OCI-LY7 (cell line): Measurements from ENCODE around the gene COX4I1. TPM values are rescaled to one million over a fixed set of nuclear protein-coding genes. Genes with fewer than 3 reads are reported as not detected.

Source experiments
- BruUV-seq: library from RNA; stranded (reverse); fragments of 400-500 nt; replicated peaks from 2 replicates; lab custom pipeline; 2021; lab: Mats Ljungman, UMichigan
- CTCF ChIA-PET: fragments of 300-600 bp; sonication (Branson Sonifier 250); formaldehyde crosslinking; loops from one replicate; lab custom pipeline; 2022; ENCODE audit warnings: antibody characterized with exemption; ENCODE audit not compliant: unreplicated experiment; lab: Charles Lee
- POLR2A ChIA-PET: fragments of 300-600 bp; sonication (Branson Sonifier 250); formaldehyde crosslinking; loops from one replicate; lab custom pipeline; 2022; ENCODE audit warnings: antibody characterized with exemption; lab: Charles Lee
- DNase-seq: peaks from one replicate; pipeline ENCODE4 v3.0.0-alpha.2; 2015; ENCODE audit warnings: low spot score
- H2AFZ ChIP-seq: fragments of 200-600 bp; sonication (generic), shearing (Covaris generic); 2 replicates; pipeline ENCODE4 v1.6.1; 2014; ENCODE audit warnings: mild to moderate bottlenecking, antibody characterized with exemption, low read length, moderate library complexity
- H3K27ac ChIP-seq: fragments of 200-600 bp; sonication (generic); 2 replicates; pipeline ENCODE4 v1.5.1; 2014; ENCODE audit warnings: mixed run types, low read depth, mild to moderate bottlenecking, moderate library complexity, low read length, inconsistent platforms; ENCODE audit not compliant: poor library complexity, severe bottlenecking
- H3K36me3 ChIP-seq: fragments of 200-600 bp; sonication (generic); 2 replicates; pipeline ENCODE4 v1.6.1; 2014; ENCODE audit warnings: mild to moderate bottlenecking, antibody characterized with exemption, low read length, moderate library complexity, mixed read lengths; ENCODE audit not compliant: insufficient read depth
- H3K4me1 ChIP-seq: fragments of 200-600 bp; sonication (generic); 2 replicates; pipeline ENCODE4 v1.5.1; 2014; ENCODE audit warnings: mild to moderate bottlenecking, low read length; ENCODE audit not compliant: insufficient read depth, poor library complexity, severe bottlenecking
- H3K4me2 ChIP-seq: fragments of 200-600 bp; sonication (generic); 2 replicates; pipeline ENCODE4 v1.6.1; 2014; ENCODE audit warnings: mild to moderate bottlenecking, low read length
- H3K4me3 ChIP-seq: fragments of 200-600 bp; sonication (generic); 2 replicates; pipeline ENCODE4 v1.5.1; 2014; ENCODE audit warnings: mild to moderate bottlenecking, low read depth, low read length; ENCODE audit not compliant: poor library complexity, severe bottlenecking
- H3K79me2 ChIP-seq: fragments of 200-600 bp; sonication (generic); 2 replicates; pipeline ENCODE4 v1.6.1; 2016; ENCODE audit warnings: low read depth, mild to moderate bottlenecking, low read length, moderate library complexity, mixed read lengths; ENCODE audit not compliant: insufficient read depth
- H3K9me2 ChIP-seq: fragments of 200-600 bp; sonication (generic); 2 replicates; pipeline ENCODE4 v1.6.1; 2016; ENCODE audit warnings: mild to moderate bottlenecking, low read length, mixed read lengths; ENCODE audit not compliant: insufficient read depth
- H3K9me3 ChIP-seq: fragments of 200-600 bp; sonication (generic); 2 replicates; pipeline ENCODE4 v1.6.1; 2014; ENCODE audit warnings: mild to moderate bottlenecking, mixed run types, low read length, mixed read lengths
- H4K20me1 ChIP-seq: fragments of 200-600 bp; sonication (generic); 2 replicates; pipeline ENCODE4 v1.6.1; 2014; ENCODE audit warnings: mild to moderate bottlenecking, antibody characterized with exemption, low read length, moderate library complexity, mixed read lengths; ENCODE audit not compliant: insufficient read depth
- EZH2phosphoT487 ChIP-seq: fragments of 200-600 bp; sonication (generic); IDR thresholded peaks from 2 replicates; pipeline ENCODE4 v1.6.1; 2018; ENCODE audit warnings: low read depth, borderline replicate concordance, mild to moderate bottlenecking, mixed run types, antibody characterized with exemption, low read length, moderate library complexity, mixed read lengths
- intact Hi-C: fragments of 100-400 bp; cut with micrococcal nuclease; formaldehyde crosslinking; loops from one replicate; pipeline ENCODE4 v1.10.0; 2022; ENCODE audit not compliant: unreplicated experiment
- total RNA-seq, 2 experiments: library from RNA; depleted of rRNA in 1 of 2; stranded (reverse); fragments of >200 nt in 1 of 2; shearing (Covaris generic) in 1 of 2; gene quantifications; 2 replicates each; pipeline ENCODE4 v1.2.3, GENCODE V29; 2014 to 2022
- TF ChIP-seq, protein P1 (sequence below): fragments of 200-600 bp; sonication (generic); conservative IDR thresholded peaks from 2 replicates; pipeline ENCODE4 v1.5.1; 2014; ENCODE audit warnings: mild to moderate bottlenecking, antibody characterized with exemption, low read length, moderate library complexity, mixed read lengths

The COX4I1 gene
- total RNA-seq, 2 experiments from 2014 or later, result 542 to 569 TPM

DNA sequence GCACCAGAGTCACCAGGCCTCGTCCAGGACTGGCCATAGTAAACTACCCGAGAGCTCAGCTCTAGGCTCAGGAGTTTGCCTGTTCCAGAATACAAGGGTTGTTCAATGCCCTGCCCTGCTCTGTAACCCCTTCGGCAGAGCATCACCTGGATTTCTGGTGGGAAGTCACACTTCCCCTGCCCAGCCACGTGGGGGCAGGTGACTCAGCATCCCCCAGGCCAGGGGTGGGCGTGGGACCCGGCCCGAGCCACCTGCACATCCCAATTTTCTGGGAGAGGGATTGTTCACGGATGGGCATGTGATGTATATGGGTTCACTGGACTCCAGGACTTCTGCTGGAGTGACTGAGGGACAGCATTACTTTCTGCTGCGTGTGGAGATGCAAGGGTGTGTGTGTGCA is 25.8 kb downstream of the COX4I1 start:
- intact Hi-C loops, result loop anchor here (10.0 kb wide), 1 partner anchor 699 kb away; no protein-coding TSS in a partner anchor
- Histone ChIP-seq H3K4me1 (peaks cover 16% of the 10 kb centered on the region), H3K36me3 (no peaks in the 10 kb centered on the region), H3K27ac (no peak overlapping the region), H4K20me1 (no peaks in the 10 kb centered on the region), H3K9me3 (no peaks in the 10 kb centered on the region), H2AFZ (no peak overlapping the region), H3K4me3 (no peak overlapping the region), H3K9me2 (no peaks in the 10 kb centered on the region), H3K79me2 (no peaks in the 10 kb centered on the region), H3K4me2 (no peak overlapping the region)
- TF ChIP-seq EZH2phosphoT487, result no peak
- TF ChIP-seq, protein P1, sequence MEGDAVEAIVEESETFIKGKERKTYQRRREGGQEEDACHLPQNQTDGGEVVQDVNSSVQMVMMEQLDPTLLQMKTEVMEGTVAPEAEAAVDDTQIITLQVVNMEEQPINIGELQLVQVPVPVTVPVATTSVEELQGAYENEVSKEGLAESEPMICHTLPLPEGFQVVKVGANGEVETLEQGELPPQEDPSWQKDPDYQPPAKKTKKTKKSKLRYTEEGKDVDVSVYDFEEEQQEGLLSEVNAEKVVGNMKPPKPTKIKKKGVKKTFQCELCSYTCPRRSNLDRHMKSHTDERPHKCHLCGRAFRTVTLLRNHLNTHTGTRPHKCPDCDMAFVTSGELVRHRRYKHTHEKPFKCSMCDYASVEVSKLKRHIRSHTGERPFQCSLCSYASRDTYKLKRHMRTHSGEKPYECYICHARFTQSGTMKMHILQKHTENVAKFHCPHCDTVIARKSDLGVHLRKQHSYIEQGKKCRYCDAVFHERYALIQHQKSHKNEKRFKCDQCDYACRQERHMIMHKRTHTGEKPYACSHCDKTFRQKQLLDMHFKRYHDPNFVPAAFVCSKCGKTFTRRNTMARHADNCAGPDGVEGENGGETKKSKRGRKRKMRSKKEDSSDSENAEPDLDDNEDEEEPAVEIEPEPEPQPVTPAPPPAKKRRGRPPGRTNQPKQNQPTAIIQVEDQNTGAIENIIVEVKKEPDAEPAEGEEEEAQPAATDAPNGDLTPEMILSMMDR, result peak; percentile 75
- POLR2A ChIA-PET, result no interaction called here
- CTCF ChIA-PET, result no interaction called here
- DNase-seq, result peak; percentile 27
- no TSS peak for BruUV-seq

GRCh38 chr16:85826686-85827247 is 27.3 kb downstream of the COX4I1 start:
- no TSS peak for BruUV-seq
- Histone ChIP-seq H3K9me2 (no peaks in the 10 kb centered on the region), H4K20me1 (no peaks in the 10 kb centered on the region), H2AFZ (no peak overlapping the region), H3K9me3 (no peaks in the 10 kb centered on the region), H3K27ac (no peak overlapping the region), H3K4me2 (no peak overlapping the region), H3K79me2 (no peaks in the 10 kb centered on the region), H3K4me3 (no peak overlapping the region), H3K4me1 (peaks cover 8% of the 10 kb centered on the region), H3K36me3 (no peaks in the 10 kb centered on the region)
- TF ChIP-seq EZH2phosphoT487, result no peak
- TF ChIP-seq, protein P1, result no peak
- intact Hi-C loops, result loop anchor here (10.0 kb wide), 1 partner anchor 698 kb away; no protein-coding TSS in a partner anchor
- ChIA-PET CTCF (no interaction called here), POLR2A (no interaction called here)
- no peak for DNase-seq

GRCh38 chr16:85828166-85828565 is 28.7 kb downstream of the COX4I1 start:
- Histone ChIP-seq H3K9me2 (no peaks in the 10 kb centered on the region), H3K36me3 (no peaks in the 10 kb centered on the region), H3K27ac (no peak overlapping the region), H3K4me3 (no peak overlapping the region), H3K79me2 (no peaks in the 10 kb centered on the region), H3K9me3 (no peaks in the 10 kb centered on the region), H4K20me1 (no peaks in the 10 kb centered on the region), H3K4me2 (no peak overlapping the region), H2AFZ (no peak overlapping the region), H3K4me1 (peaks cover 17% of the 10 kb centered on the region)
- ChIA-PET CTCF (no interaction called here), POLR2A (no interaction called here)
- no TSS peak for BruUV-seq
- DNase-seq, result no peak
- TF ChIP-seq, protein P1, result no peak
- TF ChIP-seq EZH2phosphoT487, result no peak
- intact Hi-C loops, result loop anchor here (10.0 kb wide), 1 partner anchor 697 kb away; no protein-coding TSS in a partner anchor
